GM12872 (cell line): Measurements from ENCODE around the gene RAE1.

Experiments used
- CTCF ChIP-seq: IDR thresholded peaks from 3 replicates; pipeline ENCODE4 v1.5.1; 2011; ENCODE audit warnings: low read depth, mild to moderate bottlenecking, low read length, moderate library complexity; ENCODE audit not compliant: insufficient read depth

Gene RAE1

DNA sequence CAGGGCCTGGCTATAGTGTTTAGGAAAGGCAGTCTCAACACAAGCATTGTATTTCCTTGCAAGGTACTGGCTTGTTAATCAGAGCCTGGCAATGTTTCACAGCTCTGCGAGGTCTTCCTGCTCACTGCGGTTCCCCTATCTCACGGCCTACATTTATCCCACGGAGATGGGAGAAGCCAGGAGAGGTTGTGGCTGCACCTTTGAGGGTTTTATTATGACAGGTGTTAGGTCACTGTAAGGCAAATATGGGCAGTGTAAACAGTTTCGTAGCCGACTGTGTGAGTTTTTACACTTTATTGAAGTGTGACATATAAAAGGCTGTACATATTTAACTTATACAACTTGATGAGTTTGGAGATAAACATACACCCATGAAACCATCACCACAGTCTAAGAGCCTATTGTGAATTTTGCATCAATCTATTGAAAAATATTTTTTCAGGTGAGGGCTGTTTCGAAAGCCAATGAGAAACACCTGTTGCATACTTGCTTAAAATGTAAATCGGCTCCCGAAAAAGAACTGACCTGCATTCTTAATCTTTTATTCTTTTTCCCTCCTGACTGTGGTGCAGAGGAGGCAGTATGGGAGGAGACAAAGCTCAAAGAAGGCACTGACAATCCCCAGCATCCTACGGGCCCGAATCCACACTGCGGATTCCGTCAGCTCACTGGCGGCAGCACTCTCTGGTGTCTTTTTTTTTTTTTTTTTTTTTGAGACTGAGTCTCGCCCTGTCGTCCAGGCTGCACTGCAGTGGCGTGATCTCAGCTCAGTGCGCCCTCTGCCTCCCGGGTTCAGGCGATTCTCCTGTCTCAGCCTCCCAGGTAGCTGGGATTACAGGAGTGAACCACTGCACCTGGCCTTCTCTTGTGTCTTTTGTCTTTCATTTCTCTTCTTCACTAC, 32.6 kb downstream of the RAE1 start:
- no peak for TF ChIP-seq CTCF

GRCh38 chr20:57384486-57384885, 33.4 kb downstream of the RAE1 start:
- TF ChIP-seq CTCF: no peak

GRCh38 chr20:57384953-57385761, 34.1 kb downstream of the RAE1 start:
- no peak for TF ChIP-seq CTCF

DNA sequence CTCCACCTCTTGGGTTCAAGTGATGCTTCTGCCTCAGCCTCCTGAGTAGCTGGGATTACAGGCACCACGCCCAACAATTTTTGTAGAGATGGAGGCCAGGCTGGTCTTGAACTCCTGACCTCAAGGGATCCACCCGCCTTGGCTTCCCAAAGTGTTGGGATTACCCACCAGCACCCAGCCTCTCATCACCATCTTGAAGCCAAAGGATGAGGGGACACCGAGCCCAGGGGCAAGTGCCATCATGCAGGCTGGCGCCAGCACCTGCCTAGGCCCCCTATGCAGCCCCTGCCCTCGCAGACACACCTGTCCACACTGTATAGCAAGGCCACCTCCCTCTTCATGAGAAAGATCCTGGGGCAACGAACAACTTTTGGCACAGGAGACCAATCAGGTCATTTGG, 34.9 kb downstream of the RAE1 start:
- no peak for TF ChIP-seq CTCF

DNA sequence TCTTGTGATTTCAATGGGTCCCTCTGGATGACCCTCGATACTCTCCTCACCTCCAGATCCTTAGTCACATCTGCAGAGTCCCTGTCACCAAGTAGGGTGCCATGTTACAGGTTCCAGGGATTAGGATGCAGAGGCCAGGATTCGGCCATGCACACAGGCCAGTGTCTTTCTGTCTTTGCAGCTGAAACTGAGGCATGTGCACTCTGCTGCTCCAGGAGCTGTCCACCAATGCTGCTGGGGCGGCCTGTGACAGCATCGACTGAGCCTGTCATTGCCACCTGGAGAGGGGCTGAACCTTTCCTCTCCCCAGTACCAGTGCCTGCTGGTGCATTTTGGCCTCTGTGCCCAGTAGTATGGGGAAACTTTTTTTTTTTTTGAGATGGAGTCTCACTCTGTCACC, 35.7 kb downstream of the RAE1 start:
- no peak for TF ChIP-seq CTCF

GRCh38 chr20:57387463-57387862, 36.4 kb downstream of the RAE1 start:
- TF ChIP-seq CTCF: no peak

DNA sequence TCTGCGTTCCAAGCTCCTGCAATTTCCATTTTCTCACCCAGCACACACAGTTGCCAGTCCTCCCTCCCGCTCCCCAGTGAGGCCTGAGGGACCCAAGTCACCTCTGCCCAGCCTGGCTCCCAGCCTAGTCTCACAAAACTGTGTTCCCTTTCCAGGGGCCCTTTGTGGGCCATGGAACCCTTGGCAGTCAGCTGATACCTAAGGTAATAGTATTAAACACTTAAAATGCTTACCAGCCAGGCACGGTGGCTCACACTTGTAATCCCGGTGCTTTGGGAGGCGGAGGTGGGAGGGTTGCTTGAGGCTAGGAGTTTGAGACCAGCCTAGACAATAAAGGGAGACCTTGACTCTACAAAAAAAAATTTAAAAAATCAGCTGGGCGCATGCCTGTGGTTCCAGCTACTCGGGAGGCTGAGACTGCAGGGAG, 36.9 kb downstream of the RAE1 start:
- no peak for TF ChIP-seq CTCF
